ENCODE measurements around the gene HEXA.
"Not testable (repeated sequence)": the region's sequence is repeated elsewhere in the genome, so short reads cannot be mapped to it uniquely, and the experiment has no call there.

HEXA gene

GRCh38 chr15:72375846-72376581, at the start of gene HEXA:
TSS of gene HEXA (minus strand) at chr15:72376014. CDS start at chr15:72375972, 42 bp downstream.
- peak; percentile 96 to 98 for DNase-seq (ENCODE audit: low read depth in 2 of 2)

GRCh38 chr15:72423256-72423655, 47.4 kb upstream of the HEXA start:
- DNase-seq (ENCODE audit: low read depth in 2 of 2): no peak

GRCh38 chr15:72421484-72421883, 45.7 kb upstream of the HEXA start:
- no peak for DNase-seq (ENCODE audit: low read depth in 2 of 2)

GRCh38 chr15:72420576-72420975, 44.8 kb upstream of the HEXA start:
- DNase-seq (ENCODE audit: low read depth in 2 of 2): no peak

- DNase-seq (ENCODE audit: low read depth in 2 of 2): not testable (repeated sequence)
Measured at GRCh38 chr15:72419768-72420167, 44.0 kb upstream of the HEXA start.

- no peak for DNase-seq (ENCODE audit: low read depth in 2 of 2)
Measured at GRCh38 chr15:72415304-72415703, 39.5 kb upstream of the HEXA start.

- DNase-seq (ENCODE audit: low read depth in 2 of 2): not testable (repeated sequence)
Measured at GRCh38 chr15:72413337-72413736, 37.5 kb upstream of the HEXA start.

GRCh38 chr15:72411544-72411943, 35.7 kb upstream of the HEXA start:
- DNase-seq (ENCODE audit: low read depth in 2 of 2): no peak

GRCh38 chr15:72411111-72411510, 35.3 kb upstream of the HEXA start:
- no peak for DNase-seq (ENCODE audit: low read depth in 2 of 2)

- no peak for DNase-seq (ENCODE audit: low read depth in 2 of 2)
Measured at GRCh38 chr15:72406936-72407335, 31.1 kb upstream of the HEXA start.

- DNase-seq (ENCODE audit: low read depth in 2 of 2): no peak
Measured at GRCh38 chr15:72404841-72405240, 29.0 kb upstream of the HEXA start.

GRCh38 chr15:72404356-72404755, 28.5 kb upstream of the HEXA start:
- DNase-seq (ENCODE audit: low read depth in 2 of 2): no peak

GRCh38 chr15:72402726-72403125, 26.9 kb upstream of the HEXA start:
- DNase-seq (ENCODE audit: low read depth in 2 of 2): no peak

- DNase-seq (ENCODE audit: low read depth in 2 of 2): no peak
Measured at GRCh38 chr15:72398648-72399047, 22.8 kb upstream of the HEXA start.

GRCh38 chr15:72397796-72398588, 22.2 kb upstream of the HEXA start, which contains the start of gene TMEM202:
TSS of gene TMEM202 (plus strand) at chr15:72398305. CDS start at chr15:72398327, 22 bp downstream.
- no peak for DNase-seq (ENCODE audit: low read depth in 2 of 2)

GRCh38 chr15:72396331-72396730, 20.5 kb upstream of the HEXA start:
- DNase-seq (ENCODE audit: low read depth in 2 of 2): not testable (repeated sequence)

- DNase-seq (ENCODE audit: low read depth in 2 of 2): no peak
Measured at GRCh38 chr15:72389231-72389630, 13.4 kb upstream of the HEXA start.

- DNase-seq (ENCODE audit: low read depth in 2 of 2): no peak
Measured at GRCh38 chr15:72387741-72388140, 11.9 kb upstream of the HEXA start.

GRCh38 chr15:72382146-72382545, 6.3 kb upstream of the HEXA start:
- no peak for DNase-seq (ENCODE audit: low read depth in 2 of 2)

- no peak for DNase-seq (ENCODE audit: low read depth in 2 of 2)
Measured at GRCh38 chr15:72380743-72381142, 4.9 kb upstream of the HEXA start.

GRCh38 chr15:72379856-72380430, 4.1 kb upstream of the HEXA start:
- no peak for DNase-seq (ENCODE audit: low read depth in 2 of 2)

- not testable (repeated sequence) for DNase-seq (ENCODE audit: low read depth in 2 of 2)
Measured at GRCh38 chr15:72379106-72379505, 3.3 kb upstream of the HEXA start.

GRCh38 chr15:72377331-72377730, 1.5 kb upstream of the HEXA start:
- DNase-seq (ENCODE audit: low read depth in 2 of 2): no peak

Measured in stimulated activated CD4-positive, alpha-beta T cell treated with anti-CD3 and anti-CD28 coated beads, Interleukin-15, amount 100 ng/mL, for 48 hours (primary cell).